BLaER1 treated with 17β-estradiol and CSF1 and Interleukin-3, amounts not matched to agents 10 nM and 100 nM (cell line): ENCODE measurements around the gene DENND6B.

Experiments
- H3K27ac ChIP-seq, 11 experiments: shearing (Covaris generic); formaldehyde crosslinking; 2 replicates each; pipeline ENCODE4 v1.8.1; 2022
- H3K27me3 ChIP-seq, 11 experiments: shearing (Covaris generic); formaldehyde crosslinking; 2 replicates each; pipeline ENCODE4 v1.8.1; 2022
- H3K36me3 ChIP-seq, 11 experiments: shearing (Covaris generic); formaldehyde crosslinking; 2 replicates each; pipeline ENCODE4 v1.8.1; 2022
- H3K4me1 ChIP-seq, 10 experiments: shearing (Covaris generic); formaldehyde crosslinking; 2 replicates each; pipeline ENCODE4 v1.8.1; 2022
- H3K4me2 ChIP-seq, 11 experiments: shearing (Covaris generic); formaldehyde crosslinking; 2 replicates each; pipeline ENCODE4 v1.8.1; 2022
- H3K4me3 ChIP-seq, 10 experiments: shearing (Covaris generic); formaldehyde crosslinking; 2 replicates each; pipeline ENCODE4 v1.8.1; 2022
- H3K9ac ChIP-seq, 11 experiments: shearing (Covaris generic); formaldehyde crosslinking; 2 replicates each; pipeline ENCODE4 v1.8.1; 2022
- H3K9me3 ChIP-seq, 11 experiments: shearing (Covaris generic); formaldehyde crosslinking; replicated peaks in 1 of 11; 2 replicates each; pipeline ENCODE4 v1.8.1; 2022
- H4K20me1 ChIP-seq, 11 experiments: shearing (Covaris generic); formaldehyde crosslinking; 2 replicates each; pipeline ENCODE4 v1.8.1; 2022
- Cebpa-rat ChIP-seq, 11 experiments: shearing (Covaris generic); IDR thresholded peaks; 2 replicates each; pipeline ENCODE4 v1.8.1; 2022

Gene DENND6B

DNA sequence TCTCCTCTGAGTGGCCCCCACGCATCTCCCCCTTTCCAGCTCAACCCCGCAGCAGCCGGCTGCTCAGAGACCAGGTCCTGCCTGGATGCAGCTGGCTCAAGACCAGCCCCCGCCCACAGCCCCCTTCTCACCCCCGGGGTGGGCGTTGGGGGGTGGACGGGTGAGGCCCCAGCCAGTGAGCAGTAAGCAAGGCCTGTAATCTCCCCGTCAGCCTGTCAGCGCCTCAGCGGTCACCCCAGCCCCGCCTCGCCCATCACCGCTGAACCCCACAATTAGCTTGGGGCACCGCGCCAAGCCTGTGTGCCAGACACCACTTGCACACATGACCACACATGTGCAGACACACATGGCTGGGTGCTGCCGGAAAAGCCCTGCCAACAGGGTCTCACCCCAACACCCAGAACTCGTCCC lies 25.2 kb downstream of the DENND6B start:
- Histone ChIP-seq H3K4me2 (peak overlapping the region; percentile 96 to 100 (median 99)), H3K4me1 (peaks cover 84 to 96% (median 94%) of the 10 kb centered on the region in 10 experiments), H3K4me3 (peak overlapping the region; percentile 26 to 100 (median 58)), H3K27ac (peak overlapping the region; percentile 46 to 98 (median 93); a peak in 20 of 22 replicates), H3K27me3 (no peaks in the 10 kb centered on the region), H3K36me3 (peaks cover 0 to 17% (median 0%) of the 10 kb centered on the region in 11 experiments; a peak in 2 of 22 replicates), H3K9me3 (no peaks in the 10 kb centered on the region), H3K9ac (peak overlapping the region; percentile 62 to 98 (median 78)), H4K20me1 (peaks cover 77 to 96% (median 92%) of the 10 kb centered on the region in 11 experiments)
- no peak for TF ChIP-seq Cebpa-rat (IDR thresholded peaks at IDR 0.05)

DNA sequence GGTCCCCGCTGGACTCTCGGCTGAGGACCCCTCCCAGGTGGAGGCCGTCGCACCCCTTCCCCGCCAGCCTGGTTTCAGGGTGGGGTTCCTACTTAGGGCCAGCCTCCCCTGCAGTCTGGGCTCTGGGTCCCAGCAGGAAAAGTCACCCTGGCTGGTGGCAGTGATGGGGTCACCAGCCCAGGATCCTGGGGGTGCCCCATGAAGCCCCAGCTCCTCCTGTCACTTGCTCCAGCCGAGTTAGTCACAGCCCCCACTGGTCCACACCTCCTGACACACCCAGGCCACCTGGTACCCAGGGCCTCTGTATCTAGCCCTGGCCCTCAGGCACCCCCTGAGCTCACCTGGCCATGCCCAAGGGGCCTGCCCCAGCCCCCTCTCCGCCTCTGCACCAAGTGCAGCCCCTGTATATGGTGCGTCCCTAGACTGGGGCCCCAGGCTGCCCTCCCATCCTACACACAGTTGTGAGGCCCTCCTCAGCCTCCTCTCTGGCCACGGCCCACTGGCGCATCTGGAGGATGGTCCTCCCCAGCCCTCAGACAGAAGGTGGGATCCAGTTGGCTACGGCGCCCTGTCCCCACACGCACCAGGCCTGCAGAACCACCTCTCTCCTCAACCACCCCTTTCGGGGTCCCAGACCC lies 26.1 kb downstream of the DENND6B start:
- Histone ChIP-seq H3K27me3 (no peaks in the 10 kb centered on the region), H3K36me3 (peaks cover 0 to 17% (median 0%) of the 10 kb centered on the region in 11 experiments; a peak in 2 of 22 replicates), H3K9ac (peak overlapping the region; percentile 62 to 98 (median 78); a peak in 19 of 22 replicates), H3K4me3 (peak overlapping the region in 9 of 10 experiments; percentile 46 to 100 (median 58); a peak in 15 of 20 replicates), H3K27ac (peak overlapping the region in 8 of 11 experiments; percentile 24 to 98 (median 95); a peak in 8 of 22 replicates), H3K4me2 (peak overlapping the region; percentile 96 to 100 (median 99)), H3K9me3 (no peaks in the 10 kb centered on the region), H3K4me1 (peaks cover 92 to 99% (median 97%) of the 10 kb centered on the region in 10 experiments), H4K20me1 (peaks cover 86 to 99% (median 96%) of the 10 kb centered on the region in 11 experiments)
- no peak for TF ChIP-seq Cebpa-rat (IDR thresholded peaks at IDR 0.05)

DNA sequence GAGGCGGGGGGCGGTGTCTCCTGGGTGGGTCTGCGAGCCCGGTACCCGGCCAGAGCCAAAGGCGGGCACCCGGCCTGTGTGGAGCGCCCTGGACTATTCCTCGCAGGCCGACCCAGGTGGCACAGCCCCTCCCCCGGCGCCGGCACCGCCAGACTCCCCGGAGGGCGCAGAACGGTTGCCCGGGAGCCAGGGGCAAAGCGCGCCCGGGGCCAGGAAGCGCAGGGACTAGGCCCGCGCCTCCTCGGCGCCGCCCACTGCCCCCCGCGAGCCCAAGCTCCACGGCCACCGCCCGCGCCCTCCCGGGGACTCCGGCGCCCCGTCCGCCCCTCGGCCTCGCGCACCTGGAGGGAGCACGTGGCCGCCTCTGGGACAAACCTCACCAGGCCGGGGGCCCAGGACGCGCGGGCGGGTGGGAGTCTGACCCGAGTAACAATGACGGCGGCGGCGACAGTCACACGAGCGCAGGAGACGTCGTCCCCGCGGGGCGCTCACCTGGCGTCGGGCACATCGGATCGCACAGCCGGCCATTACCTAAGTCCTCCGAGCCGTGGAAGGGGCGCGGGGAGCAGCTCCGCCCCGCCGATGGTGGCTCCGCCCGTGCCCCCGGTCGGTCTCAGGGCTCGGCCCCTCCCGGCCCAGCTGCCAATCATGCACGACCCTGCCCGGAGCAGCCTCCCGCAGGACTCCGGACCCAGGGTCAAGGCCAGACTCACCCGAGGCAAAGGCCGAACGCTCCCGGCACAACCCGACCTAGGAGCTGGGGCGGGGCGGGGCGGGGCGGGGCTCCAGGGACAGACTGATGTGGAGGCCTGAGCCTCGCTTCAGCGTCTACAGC lies 26.8 kb downstream of the DENND6B start:
- Histone ChIP-seq H3K4me2 (peak overlapping the region; percentile 96 to 100 (median 99)), H3K27ac (peak overlapping the region in 10 of 11 experiments; percentile 42 to 98 (median 48); a peak in 18 of 22 replicates)

DNA sequence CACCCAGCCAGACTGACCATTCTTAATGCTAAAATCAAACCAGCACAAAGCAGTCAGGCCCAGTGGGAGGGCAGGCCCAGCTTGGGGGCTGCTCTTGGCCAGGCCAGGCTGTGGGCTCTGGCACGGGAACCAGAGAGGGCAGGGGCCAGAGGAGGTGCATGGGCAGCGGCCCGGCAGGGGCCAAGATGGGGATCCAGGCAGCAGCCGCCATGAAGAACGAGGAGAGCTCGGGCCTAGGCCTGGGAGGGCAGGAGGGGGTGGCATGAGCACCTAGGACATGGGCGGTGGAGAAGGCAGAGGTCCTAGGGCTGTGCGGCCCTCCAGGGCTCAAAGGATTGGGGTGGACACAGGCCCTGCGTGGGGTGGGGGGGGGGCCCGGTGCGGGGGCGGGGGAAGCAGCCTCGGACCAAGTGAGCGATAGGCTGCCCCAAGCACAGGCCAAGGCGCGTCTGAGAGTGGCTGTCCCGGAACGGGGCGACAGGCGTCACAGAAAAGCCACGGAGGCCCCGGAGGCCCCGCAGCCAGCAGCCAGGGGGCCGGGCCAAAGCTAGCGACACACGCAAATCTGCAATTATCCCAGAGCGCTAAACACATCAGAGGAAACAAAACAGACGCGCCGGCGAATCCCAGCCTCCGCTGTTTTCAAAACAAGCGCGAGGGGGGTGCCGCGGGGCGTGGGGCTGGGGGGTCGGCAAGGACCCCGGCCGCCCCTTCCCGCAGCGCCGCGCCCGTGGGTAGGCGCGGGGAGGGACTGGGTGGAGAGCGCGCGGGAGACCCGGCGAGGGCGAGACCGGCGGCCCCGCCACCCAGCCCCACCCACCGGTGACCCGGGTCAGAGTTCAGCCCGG lies 27.7 kb downstream of the DENND6B start:
- H3K27me3 ChIP-seq: no peaks in the 10 kb centered on the region
- peaks cover 98 to 100% (median 99%) of the 10 kb centered on the region in 11 experiments for H4K20me1 ChIP-seq
- TF ChIP-seq Cebpa-rat (IDR thresholded peaks at IDR 0.05): no peak
- peaks cover 96 to 100% (median 98%) of the 10 kb centered on the region in 10 experiments for H3K4me1 ChIP-seq
- no peaks in the 10 kb centered on the region for H3K9me3 ChIP-seq
- peak overlapping the region in 10 of 11 experiments; percentile 42 to 98 (median 48); a peak in 18 of 22 replicates for H3K27ac ChIP-seq
- H3K9ac ChIP-seq: peak overlapping the region; percentile 48 to 98 (median 78); a peak in 21 of 22 replicates
- peak overlapping the region; percentile 96 to 100 (median 99) for H3K4me2 ChIP-seq
- peak overlapping the region; percentile 46 to 100 (median 56) for H3K4me3 ChIP-seq
- H3K36me3 ChIP-seq: peaks cover 0 to 25% (median 0%) of the 10 kb centered on the region in 11 experiments; a peak in 5 of 22 replicates

More for the DNA sequence above, 26.8 kb downstream of the DENND6B start:
- Histone ChIP-seq H3K9ac (peak overlapping the region; percentile 48 to 98 (median 78)), H3K4me3 (peak overlapping the region; percentile 46 to 100 (median 56)), H4K20me1 (peaks cover 93 to 99% (median 97%) of the 10 kb centered on the region in 11 experiments), H3K4me1 (peaks cover 93 to 99% (median 97%) of the 10 kb centered on the region in 10 experiments), H3K9me3 (no peaks in the 10 kb centered on the region), H3K36me3 (peaks cover 0 to 24% (median 0%) of the 10 kb centered on the region in 11 experiments; a peak in 3 of 22 replicates), H3K27me3 (no peaks in the 10 kb centered on the region)
- TF ChIP-seq Cebpa-rat (IDR thresholded peaks at IDR 0.05): no peak

DNA sequence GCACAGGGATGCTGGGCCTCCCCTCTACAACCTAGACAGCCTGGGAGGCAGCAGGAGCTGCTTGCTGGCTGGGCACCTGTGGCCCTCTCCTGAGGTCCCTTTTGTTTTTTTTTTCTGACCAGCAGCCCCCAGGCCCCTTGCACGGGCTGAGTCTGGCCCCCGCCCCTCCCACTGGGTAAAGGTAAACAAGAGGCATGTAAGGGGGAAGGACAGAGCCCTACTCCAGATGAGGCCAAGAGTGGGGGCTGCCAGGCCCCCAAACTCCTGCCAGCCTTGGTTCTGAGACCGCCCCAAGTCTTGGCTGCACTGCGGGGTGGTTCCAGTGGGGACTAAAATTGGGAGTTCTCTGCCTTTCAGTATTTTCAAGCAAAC lies 28.6 kb downstream of the DENND6B start:
- no peak overlapping the region for H3K27ac ChIP-seq
- no peaks in the 10 kb centered on the region for H3K27me3 ChIP-seq
- no peaks in the 10 kb centered on the region for H3K9me3 ChIP-seq
- no peak overlapping the region for H3K4me3 ChIP-seq
- peak overlapping the region; percentile 96 to 100 (median 99) for H3K4me2 ChIP-seq
- peaks cover 0 to 25% (median 0%) of the 10 kb centered on the region in 11 experiments; a peak in 5 of 22 replicates for H3K36me3 ChIP-seq
- TF ChIP-seq Cebpa-rat (IDR thresholded peaks at IDR 0.05): no peak
- peak overlapping the region in 6 of 11 experiments; percentile 18 to 57 (median 42); a peak in 6 of 22 replicates for H3K9ac ChIP-seq
- H4K20me1 ChIP-seq: peaks cover 98 to 100% (median 99%) of the 10 kb centered on the region in 11 experiments
- peaks cover 96 to 100% (median 98%) of the 10 kb centered on the region in 10 experiments for H3K4me1 ChIP-seq

DNA sequence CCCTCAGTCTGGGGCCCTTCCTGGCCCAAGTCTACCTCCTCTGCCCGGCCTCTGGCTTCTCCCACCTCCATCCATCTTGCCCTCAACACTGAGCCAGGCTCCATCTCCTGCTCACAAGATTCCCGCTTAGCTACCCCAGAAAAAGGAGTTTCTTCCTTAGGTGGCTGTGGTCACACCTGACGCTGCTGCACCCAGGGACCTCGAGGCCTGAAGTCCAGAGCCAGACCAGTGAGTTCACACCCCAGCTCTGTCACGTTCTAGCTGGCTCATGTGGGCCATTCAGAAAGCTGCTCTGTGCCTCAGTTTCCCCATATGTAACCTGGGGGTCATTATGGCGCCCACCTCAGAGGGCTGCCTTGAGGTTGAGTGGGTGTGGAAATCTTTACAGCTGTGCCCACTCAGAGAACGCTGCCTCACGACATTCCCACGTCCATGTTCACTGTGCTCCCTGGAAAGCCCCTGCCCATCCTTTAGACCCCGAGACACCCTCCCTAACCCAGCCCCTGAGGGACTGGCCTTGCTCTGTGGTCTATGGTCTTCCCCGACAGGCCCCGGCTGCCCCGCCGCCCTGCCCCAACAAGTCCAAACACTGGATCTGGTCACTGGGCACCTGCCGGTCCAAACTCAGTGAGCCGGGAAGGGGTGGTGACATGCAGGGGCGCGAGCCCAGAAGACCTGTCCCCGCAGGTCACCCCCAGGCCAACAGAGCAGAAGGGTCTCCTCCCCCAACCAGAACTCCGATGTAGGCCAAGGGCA lies 29.1 kb downstream of the DENND6B start:
- peak overlapping the region; percentile 96 to 100 (median 99) for H3K4me2 ChIP-seq
- H3K4me1 ChIP-seq: peaks cover 96 to 100% (median 98%) of the 10 kb centered on the region in 10 experiments
- peak overlapping the region in 7 of 11 experiments; percentile 18 to 57 (median 34); a peak in 9 of 22 replicates for H3K9ac ChIP-seq
- H3K36me3 ChIP-seq: peaks cover 0 to 25% (median 0%) of the 10 kb centered on the region in 11 experiments; a peak in 5 of 22 replicates
- H3K27me3 ChIP-seq: no peaks in the 10 kb centered on the region
- H3K27ac ChIP-seq: no peak overlapping the region; a peak in 1 of 22 replicates
- TF ChIP-seq Cebpa-rat (IDR thresholded peaks at IDR 0.05): no peak
- H4K20me1 ChIP-seq: peaks cover 98 to 100% (median 99%) of the 10 kb centered on the region in 11 experiments
- H3K9me3 ChIP-seq: no peaks in the 10 kb centered on the region
- no peak overlapping the region; a peak in 1 of 20 replicates for H3K4me3 ChIP-seq

DNA sequence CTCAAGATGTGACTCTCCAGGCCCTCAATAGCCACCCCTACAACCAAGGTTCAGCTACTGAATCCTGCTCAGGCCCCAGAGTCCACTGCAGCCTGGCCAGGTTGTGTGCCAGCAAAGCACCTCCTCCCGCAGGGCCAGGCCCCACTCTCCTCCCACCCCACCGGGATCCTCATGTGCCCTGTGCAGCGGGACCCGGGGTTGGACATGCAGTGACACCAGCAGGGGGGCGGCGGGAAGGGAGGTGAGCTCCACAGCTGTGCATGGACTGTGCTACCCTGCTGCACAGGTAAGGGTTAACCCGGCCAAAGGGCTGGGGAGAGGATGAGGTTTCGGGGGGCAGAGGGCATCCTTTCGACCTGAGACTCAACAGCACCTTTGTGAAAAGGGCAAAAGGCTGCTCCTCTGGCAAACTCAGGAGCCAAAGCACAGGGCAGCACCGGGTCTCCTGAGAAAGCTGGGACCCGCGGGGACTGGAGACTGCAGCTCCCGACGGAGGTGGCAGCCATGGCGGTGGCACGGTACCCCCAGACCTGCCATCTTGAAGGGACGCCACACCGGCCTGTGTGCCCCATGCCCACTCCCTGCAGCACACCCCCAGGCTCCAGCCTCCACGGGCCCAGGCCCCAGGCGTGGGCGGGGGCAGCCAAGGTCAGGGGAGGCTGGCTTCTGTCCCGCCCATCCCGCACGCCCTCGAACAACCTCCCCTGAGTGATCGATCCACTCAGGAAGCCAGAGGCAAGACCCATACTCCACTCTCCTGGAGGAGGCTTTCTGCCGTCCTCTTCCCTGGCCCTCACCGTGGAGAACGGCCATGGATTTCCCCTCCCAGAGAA lies 29.9 kb downstream of the DENND6B start:
- peaks cover 96 to 100% (median 98%) of the 10 kb centered on the region in 10 experiments for H3K4me1 ChIP-seq
- H3K27ac ChIP-seq: peak overlapping the region in 1 of 11 experiments; percentile 14; a peak in 2 of 22 replicates

More for the DNA sequence above, 29.9 kb downstream of the DENND6B start:
- H3K27me3 ChIP-seq: no peaks in the 10 kb centered on the region
- H3K9ac ChIP-seq: peak overlapping the region in 7 of 11 experiments; percentile 3 to 34 (median 25); a peak in 10 of 22 replicates
- H4K20me1 ChIP-seq: peaks cover 98 to 100% (median 99%) of the 10 kb centered on the region in 11 experiments
- H3K4me2 ChIP-seq: peak overlapping the region; percentile 96 to 100 (median 99)
- TF ChIP-seq Cebpa-rat (IDR thresholded peaks at IDR 0.05): no peak
- no peak overlapping the region; a peak in 2 of 20 replicates for H3K4me3 ChIP-seq
- H3K36me3 ChIP-seq: peaks cover 0 to 25% (median 0%) of the 10 kb centered on the region in 11 experiments; a peak in 7 of 22 replicates
- H3K9me3 ChIP-seq: no peaks in the 10 kb centered on the region
